Gastrocnemius medialis (tissue), 4 donors: Measurements from ENCODE around the gene CSNK1G1.

ENCODE experiments used
- POLR2A ChIP-seq, 2 donors: fragments of 450-650 bp; IDR thresholded peaks; one replicate each; pipeline ENCODE4 v1.6.1; 2017; ENCODE audit warnings: antibody characterized with exemption in 2 of 2, mild to moderate bottlenecking in 2 of 2, moderate library complexity in 2 of 2
- TF ChIP-seq, protein P1 (sequence below), 5 experiments: fragments of 450-650 bp in 3 of 5; fragments of 200-600 bp in 2 of 5; sonication (generic) in 2 of 5; IDR thresholded peaks in 4 of 5; conservative IDR thresholded peaks in 1 of 5; 1 replicate in 4 of 5; 2 replicates in 1 of 5; pipeline ENCODE4 v1.5.1; 2016 to 2019; ENCODE audit warnings: antibody characterized with exemption in 5 of 5, mild to moderate bottlenecking in 3 of 5, moderate library complexity in 3 of 5

DNA sequence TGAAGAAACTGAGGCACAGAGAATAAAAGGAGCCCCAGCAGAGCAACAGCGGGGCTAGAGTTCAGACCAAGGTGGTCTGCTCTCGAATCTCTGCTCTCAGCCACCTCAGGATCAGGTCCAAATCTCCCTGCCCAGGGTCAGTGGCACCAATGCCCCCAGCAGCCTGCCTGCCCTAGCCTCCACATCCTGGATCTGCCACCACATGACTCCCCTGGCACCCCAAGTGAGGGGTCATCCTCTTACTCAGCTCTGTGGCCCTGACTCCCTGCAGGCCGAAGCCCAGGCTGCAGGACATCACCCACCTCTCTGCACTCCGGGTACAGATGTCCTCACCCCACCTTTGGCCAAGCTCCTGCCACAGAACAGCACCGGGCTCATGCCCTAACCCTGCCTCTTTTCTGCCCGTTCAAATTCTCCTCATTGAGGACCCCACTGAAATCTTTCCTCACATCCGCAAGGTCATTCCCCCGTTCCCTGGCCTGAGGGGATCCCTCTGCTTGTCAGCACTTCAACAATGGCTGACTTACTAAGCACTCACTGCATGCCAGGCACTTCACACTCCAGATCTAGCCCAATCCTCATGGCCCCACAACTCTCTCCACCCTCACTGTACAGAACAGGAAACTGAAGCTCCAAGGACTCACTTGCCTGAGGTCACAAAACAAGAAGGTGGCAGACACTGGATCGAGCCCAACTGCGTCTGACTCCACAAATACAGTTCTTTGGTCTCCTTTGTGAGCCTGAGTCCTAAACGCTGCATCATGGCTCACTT lies 197.4 kb downstream of the CSNK1G1 start:
- TF ChIP-seq, protein P1, sequence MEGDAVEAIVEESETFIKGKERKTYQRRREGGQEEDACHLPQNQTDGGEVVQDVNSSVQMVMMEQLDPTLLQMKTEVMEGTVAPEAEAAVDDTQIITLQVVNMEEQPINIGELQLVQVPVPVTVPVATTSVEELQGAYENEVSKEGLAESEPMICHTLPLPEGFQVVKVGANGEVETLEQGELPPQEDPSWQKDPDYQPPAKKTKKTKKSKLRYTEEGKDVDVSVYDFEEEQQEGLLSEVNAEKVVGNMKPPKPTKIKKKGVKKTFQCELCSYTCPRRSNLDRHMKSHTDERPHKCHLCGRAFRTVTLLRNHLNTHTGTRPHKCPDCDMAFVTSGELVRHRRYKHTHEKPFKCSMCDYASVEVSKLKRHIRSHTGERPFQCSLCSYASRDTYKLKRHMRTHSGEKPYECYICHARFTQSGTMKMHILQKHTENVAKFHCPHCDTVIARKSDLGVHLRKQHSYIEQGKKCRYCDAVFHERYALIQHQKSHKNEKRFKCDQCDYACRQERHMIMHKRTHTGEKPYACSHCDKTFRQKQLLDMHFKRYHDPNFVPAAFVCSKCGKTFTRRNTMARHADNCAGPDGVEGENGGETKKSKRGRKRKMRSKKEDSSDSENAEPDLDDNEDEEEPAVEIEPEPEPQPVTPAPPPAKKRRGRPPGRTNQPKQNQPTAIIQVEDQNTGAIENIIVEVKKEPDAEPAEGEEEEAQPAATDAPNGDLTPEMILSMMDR (IDR thresholded peaks at IDR 0.05 in 4 of 5, conservative IDR thresholded peaks at IDR 0.05 in 1 of 5), result no peak
- TF ChIP-seq POLR2A (IDR thresholded peaks at IDR 0.05), result no peak
